GM18499 (cell line): ENCODE results near the gene SYCP2.

Experiments used
- ATAC-seq: cut with Tn5 transposase; IDR thresholded peaks from one replicate; pipeline ENCODE4 v1.9.1; 2021; ENCODE audit warnings: moderate number of reproducible peaks; ENCODE audit not compliant: insufficient read depth, unreplicated experiment

The SYCP2 gene

DNA sequence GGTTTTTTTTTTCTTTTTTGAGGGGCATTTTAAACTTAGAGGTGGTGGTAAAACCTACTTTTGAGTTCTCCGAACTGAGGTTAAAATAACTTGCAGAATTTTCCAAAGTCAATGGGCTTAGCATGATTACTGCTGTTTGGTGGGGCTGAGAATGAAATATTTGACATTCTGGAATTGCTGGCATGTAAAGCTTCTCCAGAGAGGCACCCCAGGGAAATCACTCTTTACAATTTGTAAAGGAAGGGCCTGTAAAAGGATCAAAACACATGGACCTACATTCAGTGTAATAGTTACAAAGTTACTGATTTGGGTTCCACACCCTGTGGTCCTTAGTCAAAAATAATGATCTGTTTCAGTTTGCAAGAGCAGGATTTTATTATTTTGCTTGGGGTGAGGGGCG, 12.3 kb upstream of the SYCP2 start:
- ATAC-seq = no peak

GRCh38 chr20:59945175-59945574, 11.7 kb upstream of the SYCP2 start:
- ATAC-seq = no peak

DNA sequence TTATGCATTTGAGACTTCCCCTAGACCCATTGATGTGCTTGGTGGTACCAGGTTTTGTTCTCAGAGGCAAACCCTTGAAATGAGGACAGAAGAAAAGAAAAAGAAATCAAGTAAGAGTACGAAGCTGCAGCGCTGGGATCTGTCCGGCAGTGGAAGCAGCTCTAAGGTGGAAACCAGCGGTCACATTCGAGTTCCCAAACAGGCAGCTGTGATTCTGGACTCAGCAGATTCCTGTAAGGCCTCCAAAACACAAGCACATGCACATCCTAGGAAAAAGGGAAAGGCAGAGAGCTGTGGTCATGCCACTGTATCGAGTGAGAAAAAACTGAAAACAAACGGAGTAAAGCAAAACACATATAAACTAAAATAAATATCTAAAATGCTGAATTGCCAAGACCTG, 11.3 kb upstream of the SYCP2 start:
- no peak for ATAC-seq

DNA sequence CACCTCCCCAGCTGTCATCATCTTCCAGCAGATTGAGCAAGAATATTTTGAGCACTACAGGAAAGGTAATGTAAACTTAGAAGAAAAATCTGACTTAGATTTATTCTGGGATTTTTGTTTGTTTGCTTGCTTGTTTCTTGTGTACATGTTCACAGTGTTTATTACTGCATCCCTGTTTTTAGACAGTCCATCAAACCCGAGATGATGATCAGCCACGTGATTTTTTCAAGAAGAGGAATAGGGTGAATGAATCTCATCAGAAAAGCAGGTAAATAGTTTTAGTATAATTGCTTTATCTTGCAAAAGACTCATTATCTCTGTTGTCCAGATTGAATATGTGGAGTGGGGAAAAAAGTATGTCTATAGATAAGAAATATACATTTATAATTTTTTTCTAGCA, 8.8 kb upstream of the SYCP2 start:
- no peak for ATAC-seq

DNA sequence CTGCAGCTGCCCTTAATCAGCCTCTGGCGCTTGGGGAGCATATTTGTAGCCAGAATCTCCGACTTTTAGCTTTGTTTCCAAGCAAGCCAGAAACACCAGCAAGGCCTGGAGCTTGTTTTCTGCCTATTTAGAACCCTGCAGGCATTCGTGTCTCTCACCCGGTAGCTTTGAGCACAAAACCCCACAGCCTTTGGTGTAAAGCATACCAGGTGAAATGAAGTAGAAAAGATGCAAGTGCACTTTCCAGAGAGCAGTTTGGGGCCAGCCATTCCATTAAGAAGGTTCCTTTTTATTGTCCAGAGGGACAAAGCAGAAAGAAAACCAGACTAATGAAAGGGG, 7.5 kb upstream of the SYCP2 start:
- no peak for ATAC-seq

- ATAC-seq = peak; percentile 64
Observed at GRCh38 chr20:59940129-59940955, 6.9 kb upstream of the SYCP2 start, which contains the start of the genes FAM217B and PPP1R3D. TSS of gene FAM217B (plus strand) at chr20:59940389. CDS start at chr20:59943944, 3,555 bp downstream. TSS of gene PPP1R3D (minus strand) at chr20:59940305. CDS start at chr20:59939931, 374 bp downstream.

DNA sequence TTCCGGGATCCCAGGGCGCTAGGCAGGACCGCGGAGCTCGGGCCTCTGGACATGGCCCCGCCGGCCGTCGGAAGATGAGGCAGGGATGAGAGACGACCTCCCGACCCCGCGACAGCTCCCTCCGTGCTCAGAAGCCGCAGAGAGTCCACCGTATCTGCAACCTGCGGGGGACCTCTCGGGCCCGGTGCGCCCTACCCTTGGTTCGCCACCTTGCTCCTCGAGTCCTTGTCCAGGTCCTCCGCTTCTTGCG, 6.4 kb upstream of the SYCP2 start:
- ATAC-seq = peak; percentile 4

GRCh38 chr20:59939052-59939878, 5.8 kb upstream of the SYCP2 start:
- no peak for ATAC-seq

DNA sequence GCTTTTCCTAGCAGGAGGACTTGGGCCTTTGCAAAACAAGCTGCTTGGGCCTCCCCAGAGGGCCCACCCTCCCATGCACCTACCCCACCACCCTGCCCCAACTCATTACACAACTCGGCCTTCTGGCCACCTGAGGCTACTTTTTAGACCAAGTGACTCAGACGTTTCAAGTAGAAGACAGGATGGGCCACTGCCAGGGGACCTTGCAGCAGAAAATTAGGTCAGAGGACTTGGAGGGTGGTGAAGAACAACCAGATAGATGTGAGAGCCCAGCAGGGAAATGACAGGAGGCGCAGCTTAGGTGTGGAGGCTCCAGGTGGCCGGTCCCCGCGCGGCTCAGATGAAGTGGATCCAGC, 5.2 kb upstream of the SYCP2 start:
- no peak for ATAC-seq

DNA sequence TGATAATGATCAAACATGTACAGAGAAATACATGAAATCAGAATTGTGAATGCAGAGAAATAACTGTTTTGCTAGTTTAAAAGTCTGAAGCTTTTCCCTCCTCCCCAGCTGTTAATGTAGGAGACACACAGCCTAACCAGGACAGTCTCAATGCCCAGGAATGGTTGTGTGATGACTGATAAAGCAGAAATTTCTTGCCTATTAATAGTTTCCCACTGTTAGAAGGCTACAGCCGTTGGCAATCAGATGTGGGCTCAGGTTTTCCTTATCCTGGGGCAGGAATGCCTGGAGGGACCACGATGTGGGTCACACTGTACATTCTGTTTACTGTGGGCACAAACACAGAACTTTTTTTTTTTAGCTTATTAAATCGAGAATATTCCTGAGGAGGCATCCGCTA, 4.8 kb upstream of the SYCP2 start:
- ATAC-seq = no peak

- ATAC-seq = no peak
Observed at GRCh38 chr20:59937150-59937549, 3.7 kb upstream of the SYCP2 start.

DNA sequence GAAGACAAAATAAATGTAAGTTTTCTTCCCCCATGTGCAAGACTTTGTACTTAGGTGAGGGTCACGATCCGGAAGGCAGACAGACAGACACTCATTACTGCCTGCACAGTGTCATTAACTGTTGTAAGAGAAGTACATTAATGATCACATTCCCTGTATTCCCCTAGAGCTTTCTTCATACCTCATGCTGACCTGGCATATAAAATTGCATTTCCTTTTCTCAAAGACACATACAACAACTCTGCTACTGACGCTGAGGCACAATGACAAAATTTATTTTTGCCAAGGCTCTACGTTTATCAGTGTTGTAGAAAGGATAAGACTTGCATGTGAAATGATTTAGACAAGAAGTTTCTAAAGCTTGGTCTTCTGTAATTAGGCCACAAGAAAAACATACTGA, 3.0 kb upstream of the SYCP2 start:
- no peak for ATAC-seq

- no peak for ATAC-seq
Observed at GRCh38 chr20:59935457-59936185, 2.2 kb upstream of the SYCP2 start.

GRCh38 chr20:59933849-59934585, 580 bp upstream of the SYCP2 start:
- ATAC-seq = peak; percentile 49

GRCh38 chr20:59932616-59933295, 681 bp downstream of the SYCP2 start:
- ATAC-seq = no peak

- no peak for ATAC-seq
Observed at GRCh38 chr20:59931511-59932312, 1.7 kb downstream of the SYCP2 start.

DNA sequence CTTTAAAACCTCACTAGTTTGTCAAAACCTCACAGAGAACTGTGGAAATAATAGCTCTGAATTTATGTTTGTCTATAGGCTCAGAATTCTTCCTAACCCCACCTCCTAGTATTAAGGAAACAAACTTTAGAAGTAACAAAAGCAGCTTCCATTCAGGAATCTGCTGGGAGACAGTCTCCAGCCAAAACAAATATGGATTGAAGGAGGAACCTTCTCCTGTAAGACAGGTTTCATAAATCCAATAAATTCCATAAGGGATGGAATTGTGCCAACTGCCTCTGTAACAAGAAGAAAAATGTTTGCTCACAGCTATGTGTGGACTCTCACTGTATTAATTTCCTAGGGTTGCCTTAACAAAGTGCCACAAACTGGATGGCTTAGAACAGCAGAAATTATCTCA, 7.5 kb downstream of the SYCP2 start:
- no peak for ATAC-seq

DNA sequence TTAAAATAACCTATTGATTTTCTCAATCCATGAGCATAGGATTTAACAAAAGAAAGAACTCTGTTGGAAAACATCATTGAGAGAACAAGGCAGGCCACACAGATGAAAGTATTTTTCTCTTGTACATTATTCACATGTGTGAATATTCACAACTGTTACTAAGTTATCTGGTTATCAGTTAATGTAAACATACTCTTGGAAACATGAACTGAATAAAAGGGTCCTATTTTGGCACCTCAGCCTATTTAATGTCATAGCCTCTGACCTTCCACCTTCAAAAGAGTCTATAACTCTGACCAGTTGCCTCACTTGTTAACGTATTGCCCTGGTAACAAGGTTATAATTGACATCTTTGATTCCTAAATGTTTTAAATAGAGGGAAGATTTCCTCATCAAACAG, 8.1 kb downstream of the SYCP2 start:
- no peak for ATAC-seq

- no peak for ATAC-seq
Observed at GRCh38 chr20:59923514-59923913, 9.9 kb downstream of the SYCP2 start.
